ENCODE data around the gene PIGM. TPM values are rescaled to one million over a fixed set of nuclear protein-coding genes. Genes with fewer than 3 reads are reported as not detected.

Gene PIGM
- total and polyA plus RNA-seq, 2 of the 13 experiments (the other 11 are each of a cell fraction or from before 2014, with no cell fraction given), result 3.4 to 4.6 TPM

GRCh38 chr1:159994896-159995295, 36.9 kb downstream of the PIGM start (continued):
- no peak for TF ChIP-seq ZNF598 (CRISPR knock-in tag; IDR thresholded peaks at IDR 0.05; ENCODE audit: borderline replicate concordance)
- TF ChIP-seq SRF (IDR thresholded peaks at IDR 0.05; ENCODE audit: low read depth, low read length), result no peak
- no peak for TF ChIP-seq ZNF296 (CRISPR knock-in tag; conservative IDR thresholded peaks at IDR 0.05)

- no peaks in the 10 kb centered on the region for H3K79me2 ChIP-seq (ENCODE audit: insufficient read depth, low read length)
- in situ Hi-C loops (cut with HindIII; ENCODE audit: extremely low pct_ligation_motif_present, low pct_unique_long_range_greater_than_20kb), result no loop called here
- no peak for FAIRE-seq
- ATAC-seq, result no peak
- intact Hi-C loops (cut with micrococcal nuclease; ENCODE audit: unreplicated experiment), result no loop called here
- no peak overlapping the region for H3K27ac ChIP-seq (ENCODE audit: extremely low read length, insufficient read depth, low read length)
- H3K4me1 ChIP-seq (ENCODE audit: insufficient read depth, low read length), result peaks cover 8% of the 10 kb centered on the region; the same call in 1 of the 2 replicates
- H3K9me3 ChIP-seq (ENCODE audit: low read length), result no peaks in the 10 kb centered on the region
- no TSS peak for BruUV-seq (replicated peaks)
- H4K20me1 ChIP-seq (ENCODE audit: insufficient read depth, low read length), result no peaks in the 10 kb centered on the region
- no peaks in the 10 kb centered on the region for H3K27me3 ChIP-seq (ENCODE audit: control insufficient read depth in 1 of 2, insufficient read depth in 2 of 2, low read length in 2 of 2)
- no peak overlapping the region for H3K4me3 ChIP-seq (replicated peaks in 1 of 3; ENCODE audit: insufficient read depth in 1 of 3, low read depth in 2 of 3, low read length in 3 of 3)
- DNase-seq (ENCODE audit: low spot score), result no peak
- H3K36me3 ChIP-seq (replicated peaks in 1 of 2; ENCODE audit: control insufficient read depth in 1 of 2, insufficient read depth in 2 of 2, low read length in 2 of 2), result no peaks in the 10 kb centered on the region
- CTCF ChIA-PET (ENCODE audit: low intra/inter-chr PET ratio, low total read pairs), result no interaction called here
- WGBS (ENCODE audit: low lambda C conversion rate), result 8% methylated on average over 2 of the region's 2 CpGs
- H2AFZ ChIP-seq (ENCODE audit: low read length), result no peak overlapping the region
- H3K4me2 ChIP-seq (ENCODE audit: low read depth, low read length), result no peak overlapping the region
- POLR2A ChIA-PET, result no interaction called here
- no peak overlapping the region for H3K9ac ChIP-seq (ENCODE audit: insufficient read depth, low read depth, low read length)
- TF ChIP-seq NFE2L2 (IDR thresholded peaks at IDR 0.05; ENCODE audit: low read length) (no peak), ZNF24 (IDR thresholded peaks at IDR 0.05) (no peak), ZNF761 (CRISPR knock-in tag; conservative IDR thresholded peaks at IDR 0.05) (no peak), MAX (IDR thresholded peaks at IDR 0.05) (no peak), ZNF576 (CRISPR knock-in tag; IDR thresholded peaks at IDR 0.05) (no peak), TEF (CRISPR knock-in tag; IDR thresholded peaks at IDR 0.05) (no peak), ZNF343 (CRISPR knock-in tag; IDR thresholded peaks at IDR 0.05) (no peak), ZBTB20 (CRISPR knock-in tag; IDR thresholded peaks at IDR 0.05; ENCODE audit: borderline replicate concordance, low read depth) (no peak), CBX5 (CRISPR knock-in tag; IDR thresholded peaks at IDR 0.05; ENCODE audit: borderline replicate concordance) (no peak), ZKSCAN8 (CRISPR knock-in tag; IDR thresholded peaks at IDR 0.05; ENCODE audit: borderline replicate concordance) (no peak), ZNF451 (CRISPR knock-in tag; IDR thresholded peaks at IDR 0.05) (no peak), NFYB (CRISPR knock-in tag; IDR thresholded peaks at IDR 0.05) (no peak), RXRA (CRISPR knock-in tag; IDR thresholded peaks at IDR 0.05) (no peak), ZNF839 (CRISPR knock-in tag; IDR thresholded peaks at IDR 0.05; ENCODE audit: borderline replicate concordance) (no peak)
These were observed 37.9 kb downstream of the PIGM start for GRCh38 chr1:159993911-159994310.
